HG03442 (cell line): ENCODE measurements around the gene REXO1.

ENCODE experiments used
- ATAC-seq: cut with Tn5 transposase; IDR thresholded peaks from one replicate; pipeline ENCODE4 v1.9.1; 2021; ENCODE audit warnings: mild to moderate bottlenecking, moderate library complexity; ENCODE audit not compliant: unreplicated experiment

Gene REXO1

GRCh38 chr19:1794424-1795172 lies 53.7 kb downstream of the REXO1 start:
- ATAC-seq = no peak

GRCh38 chr19:1791879-1792278 lies 56.4 kb downstream of the REXO1 start:
- ATAC-seq = no peak

GRCh38 chr19:1790054-1790792 lies 58.1 kb downstream of the REXO1 start:
- ATAC-seq = no peak

GRCh38 chr19:1789261-1790041 lies 58.8 kb downstream of the REXO1 start:
- no peak for ATAC-seq

- ATAC-seq = no peak
Observed at GRCh38 chr19:1787116-1787515, 61.2 kb downstream of the REXO1 start.

- ATAC-seq = no peak
Observed at GRCh38 chr19:1786668-1787067, 61.6 kb downstream of the REXO1 start.

GRCh38 chr19:1785310-1785709 lies 63.0 kb downstream of the REXO1 start:
- ATAC-seq = no peak

- ATAC-seq = no peak
Observed at GRCh38 chr19:1783874-1784273, 64.4 kb downstream of the REXO1 start.

GRCh38 chr19:1783354-1783753 lies 64.9 kb downstream of the REXO1 start:
- no peak for ATAC-seq

- ATAC-seq = no peak
Observed at GRCh38 chr19:1782521-1782920, 65.8 kb downstream of the REXO1 start.

GRCh38 chr19:1780272-1780958 lies 67.9 kb downstream of the REXO1 start:
- ATAC-seq = no peak

- ATAC-seq = no peak
Observed at GRCh38 chr19:1779574-1779973, 68.7 kb downstream of the REXO1 start.

- ATAC-seq = no peak
Observed at GRCh38 chr19:1777149-1777548, 71.1 kb downstream of the REXO1 start.

GRCh38 chr19:1776606-1777147 lies 71.6 kb downstream of the REXO1 start:
- ATAC-seq = no peak

- ATAC-seq = no peak
Observed at GRCh38 chr19:1775951-1776605, 72.2 kb downstream of the REXO1 start.

- no peak for ATAC-seq
Observed at GRCh38 chr19:1774989-1775772, 73.1 kb downstream of the REXO1 start.

GRCh38 chr19:1773184-1773583 lies 75.1 kb downstream of the REXO1 start:
- ATAC-seq = no peak

GRCh38 chr19:1770866-1771576 lies 77.3 kb downstream of the REXO1 start:
- no peak for ATAC-seq

GRCh38 chr19:1769645-1769985 lies 78.7 kb downstream of the REXO1 start:
- ATAC-seq = no peak
